GM12872 (cell line): Measurements from ENCODE around the gene SIGLEC8.

Experiments
- TF ChIP-seq, protein P1 (sequence below): IDR thresholded peaks from 3 replicates; pipeline ENCODE4 v1.5.1; 2011; ENCODE audit warnings: low read depth, mild to moderate bottlenecking, low read length, moderate library complexity; ENCODE audit not compliant: insufficient read depth

SIGLEC8 gene

DNA sequence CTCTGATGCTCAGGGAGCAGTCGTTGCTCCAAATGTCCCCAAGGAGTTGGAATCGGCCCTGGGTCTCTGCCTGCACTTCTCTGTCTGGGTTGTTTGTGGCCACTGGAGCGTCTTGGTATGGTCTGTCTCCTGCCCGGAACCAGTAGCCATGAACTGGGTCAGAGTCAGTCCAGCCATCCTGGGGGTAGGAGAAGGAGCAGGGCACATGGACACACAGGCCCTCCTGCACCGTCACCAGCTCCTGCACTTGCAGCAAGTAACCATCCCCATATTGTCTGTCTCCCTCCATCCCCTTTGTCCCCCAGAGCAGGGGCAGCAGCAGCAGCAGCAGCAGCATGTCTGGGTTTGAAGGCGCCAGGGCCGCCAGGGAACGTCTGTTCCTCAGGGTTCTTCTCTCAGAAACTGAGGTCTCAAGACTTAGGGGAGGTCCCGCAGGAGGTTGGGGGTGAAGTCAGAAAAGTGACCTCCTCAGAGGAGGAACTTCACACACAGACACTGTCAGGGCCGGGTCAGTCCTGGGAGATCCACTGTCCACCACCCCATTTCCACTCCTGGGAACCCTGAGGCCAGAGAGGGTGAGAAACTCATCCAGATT, at the start of gene SIGLEC8:
TSS of gene SIGLEC8 (minus strand) at position 404 of the 595 bp plus-strand sequence. CDS start at position 337, 67 bp downstream.
- TF ChIP-seq, protein P1, sequence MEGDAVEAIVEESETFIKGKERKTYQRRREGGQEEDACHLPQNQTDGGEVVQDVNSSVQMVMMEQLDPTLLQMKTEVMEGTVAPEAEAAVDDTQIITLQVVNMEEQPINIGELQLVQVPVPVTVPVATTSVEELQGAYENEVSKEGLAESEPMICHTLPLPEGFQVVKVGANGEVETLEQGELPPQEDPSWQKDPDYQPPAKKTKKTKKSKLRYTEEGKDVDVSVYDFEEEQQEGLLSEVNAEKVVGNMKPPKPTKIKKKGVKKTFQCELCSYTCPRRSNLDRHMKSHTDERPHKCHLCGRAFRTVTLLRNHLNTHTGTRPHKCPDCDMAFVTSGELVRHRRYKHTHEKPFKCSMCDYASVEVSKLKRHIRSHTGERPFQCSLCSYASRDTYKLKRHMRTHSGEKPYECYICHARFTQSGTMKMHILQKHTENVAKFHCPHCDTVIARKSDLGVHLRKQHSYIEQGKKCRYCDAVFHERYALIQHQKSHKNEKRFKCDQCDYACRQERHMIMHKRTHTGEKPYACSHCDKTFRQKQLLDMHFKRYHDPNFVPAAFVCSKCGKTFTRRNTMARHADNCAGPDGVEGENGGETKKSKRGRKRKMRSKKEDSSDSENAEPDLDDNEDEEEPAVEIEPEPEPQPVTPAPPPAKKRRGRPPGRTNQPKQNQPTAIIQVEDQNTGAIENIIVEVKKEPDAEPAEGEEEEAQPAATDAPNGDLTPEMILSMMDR: no peak

DNA sequence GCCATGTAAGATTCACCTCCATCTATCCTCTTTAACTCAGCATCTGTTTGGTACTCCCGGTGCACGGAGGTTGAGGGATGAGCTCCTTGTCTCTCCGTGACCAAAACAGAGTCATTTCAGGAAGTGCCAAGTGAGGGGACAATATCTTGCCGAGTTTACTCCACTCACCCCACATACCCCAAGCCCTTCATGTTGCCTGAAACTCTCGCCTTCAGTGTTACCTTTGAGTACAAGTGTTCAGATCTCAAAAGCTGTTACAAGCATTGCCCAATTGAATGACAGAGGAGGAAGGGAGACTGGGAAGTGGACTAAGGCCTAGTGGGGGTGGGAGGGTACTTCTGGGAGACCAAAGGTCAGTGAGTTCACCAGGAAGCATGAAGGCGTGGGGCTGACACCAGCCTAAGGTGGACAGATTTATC, 49.4 kb upstream of the SIGLEC8 start:
- TF ChIP-seq, protein P1: no peak

DNA sequence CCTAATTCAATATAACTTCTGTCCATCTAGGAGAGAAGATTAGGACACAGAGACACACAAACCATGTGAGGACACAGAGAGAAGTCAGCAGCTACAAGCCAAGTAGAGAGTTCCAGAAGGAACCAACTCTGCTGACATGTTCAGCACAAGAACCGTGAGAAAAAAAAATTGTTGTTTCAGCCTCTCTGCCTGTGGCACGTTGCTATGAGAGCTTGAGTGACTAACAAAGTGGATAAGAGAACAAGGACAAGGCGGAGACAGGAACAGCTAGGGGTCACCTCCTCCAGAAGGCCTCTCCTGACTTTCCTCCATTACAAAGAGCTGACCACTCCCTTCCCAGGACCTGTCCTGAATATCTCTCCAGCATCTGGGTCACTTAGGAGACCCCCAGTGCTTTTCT, 48.9 kb upstream of the SIGLEC8 start:
- TF ChIP-seq, protein P1: no peak

DNA sequence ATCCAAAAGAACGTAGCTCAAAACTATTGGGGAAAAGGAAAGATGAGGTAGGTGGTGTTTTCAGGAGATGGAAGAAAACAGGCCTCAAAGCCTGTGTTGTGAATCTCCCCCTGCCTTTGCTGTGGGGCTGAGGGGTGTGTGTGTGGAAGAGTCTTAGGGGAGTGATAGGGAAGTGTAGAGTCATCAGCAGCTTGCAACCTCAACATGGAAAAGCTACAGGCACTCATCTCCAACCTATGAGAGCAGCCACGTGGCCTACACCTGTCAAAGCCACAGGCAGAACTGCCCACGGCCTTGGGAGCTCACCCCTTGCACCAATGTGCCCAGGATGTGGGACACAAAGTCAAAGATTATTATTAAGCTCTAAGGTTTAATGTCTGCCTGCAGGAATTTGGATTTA, 47.6 kb upstream of the SIGLEC8 start:
- TF ChIP-seq, protein P1: no peak

DNA sequence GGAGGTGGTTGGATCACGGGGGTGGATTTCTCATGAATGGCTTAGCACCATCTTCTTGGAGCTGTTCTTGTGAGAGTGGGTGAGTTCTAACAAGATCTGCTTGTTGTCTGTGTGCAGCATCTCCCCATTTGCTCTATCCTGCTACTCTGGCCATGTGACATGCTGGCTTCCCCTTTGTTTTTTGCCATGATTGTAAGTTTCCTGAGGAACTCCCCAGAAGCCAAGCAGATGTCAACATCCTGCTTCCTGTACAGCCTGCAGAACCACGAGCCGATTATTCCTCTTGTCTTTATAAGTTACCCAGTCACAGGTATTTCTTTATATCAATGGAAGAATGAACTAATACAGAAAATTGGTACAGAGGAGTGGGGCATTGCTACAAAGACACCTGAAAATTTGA, 45.6 kb upstream of the SIGLEC8 start:
- TF ChIP-seq, protein P1: no peak

DNA sequence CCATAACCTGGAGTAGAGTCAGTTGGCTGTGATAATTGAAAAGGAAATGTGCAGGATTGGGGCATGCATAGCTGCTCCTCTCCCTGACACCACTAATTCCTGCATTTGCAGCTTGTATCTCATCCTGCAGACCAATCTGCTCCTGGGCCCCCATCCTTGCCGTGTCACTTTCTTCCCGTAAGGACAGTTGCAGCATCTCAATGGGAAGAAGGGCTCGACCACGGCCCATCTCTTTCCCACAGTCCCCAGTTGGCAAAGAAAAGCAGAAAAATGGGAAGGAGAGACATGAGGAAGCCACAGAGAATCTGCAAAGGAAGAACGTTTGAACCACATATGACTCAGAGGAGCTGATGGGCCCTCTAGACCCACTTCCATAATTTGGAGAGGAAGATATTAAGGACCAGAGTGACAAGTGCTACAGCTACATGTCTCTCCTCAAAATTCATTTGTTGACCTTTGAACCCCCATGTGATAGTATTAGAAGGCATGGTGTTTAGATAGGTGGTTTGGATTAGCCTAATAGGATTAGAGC, 45.1 kb upstream of the SIGLEC8 start:
- TF ChIP-seq, protein P1: no peak

DNA sequence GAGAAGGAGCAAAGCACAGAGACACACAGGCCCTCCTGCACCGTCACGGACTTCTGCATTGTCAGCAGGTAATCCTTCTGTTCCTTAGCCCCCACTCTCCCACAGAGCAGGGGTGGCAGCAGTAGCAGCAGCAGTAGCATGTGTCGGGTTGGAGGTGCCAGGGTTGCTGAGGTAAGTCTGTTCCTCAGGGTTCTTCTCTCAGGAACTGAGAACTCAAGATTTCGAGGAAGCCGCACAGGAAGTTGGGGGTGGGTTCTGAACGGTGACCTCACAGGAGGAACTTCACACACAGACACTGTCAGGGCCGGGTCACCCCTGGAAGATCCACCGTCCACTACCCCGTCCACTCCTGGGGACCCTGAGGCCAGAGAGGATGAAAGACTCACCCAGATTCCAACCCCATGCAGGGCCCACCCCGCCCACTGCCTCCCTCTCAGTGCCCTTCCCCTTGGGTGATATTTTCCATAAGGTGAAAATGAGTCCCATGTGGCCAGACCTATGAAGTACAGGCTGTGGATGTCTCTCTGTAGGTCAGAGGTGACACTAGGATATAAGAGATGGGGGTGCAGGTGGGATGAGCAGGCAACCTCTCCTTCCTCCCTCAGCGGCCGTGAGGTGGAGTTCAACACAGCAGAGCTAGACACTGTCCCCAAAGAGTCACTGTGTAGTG, 43.5 kb upstream of the SIGLEC8 start, which contains the start of gene SIGLEC12:
TSS of gene SIGLEC12 (minus strand) at position 207 of the 670 bp plus-strand sequence. CDS start at position 140, 67 bp downstream.
- TF ChIP-seq, protein P1: no peak
